H9 (cell line): Measurements from ENCODE around the gene ARL16. TPM values are rescaled to one million over a fixed set of nuclear protein-coding genes. Genes with fewer than 3 reads are reported as not detected.
A peak's percentile ranks its signal among the peaks of the same experiment; 100 is the strongest.

Experiments
- DNase-seq: peaks from one replicate; pipeline ENCODE4 v3.0.0-alpha.2; 2017
- H2AFZ ChIP-seq: one replicate; pipeline ENCODE4 v1.6.1; 2013; ENCODE audit warnings: mild to moderate bottlenecking, low read length, control low read depth, moderate library complexity
- H2AK5ac ChIP-seq: 2 replicates; pipeline ENCODE4 v1.6.1; 2013; ENCODE audit warnings: low read length, control low read depth, mixed read lengths; ENCODE audit not compliant: insufficient read length
- H2BK120ac ChIP-seq: one replicate; pipeline ENCODE4 v1.6.1; 2013; ENCODE audit warnings: low read depth, mild to moderate bottlenecking, low read length, control low read depth, inconsistent platforms; ENCODE audit not compliant: poor library complexity, severe bottlenecking
- H2BK12ac ChIP-seq: 2 replicates; pipeline ENCODE4 v1.6.1; 2013; ENCODE audit warnings: low read length, control low read depth, mixed read lengths, low read depth; ENCODE audit not compliant: insufficient read length
- H2BK15ac ChIP-seq: 2 replicates; pipeline ENCODE4 v1.6.1; 2013; ENCODE audit warnings: low read depth, low read length, control low read depth
- H2BK20ac ChIP-seq: one replicate; pipeline ENCODE4 v1.6.1; 2013; ENCODE audit warnings: low read depth, mild to moderate bottlenecking, low read length, control low read depth, inconsistent platforms; ENCODE audit not compliant: poor library complexity, severe bottlenecking
- H2BK5ac ChIP-seq: 2 replicates; pipeline ENCODE4 v1.6.1; 2013; ENCODE audit warnings: low read length, control low read depth, mixed read lengths; ENCODE audit not compliant: insufficient read length
- H3K14ac ChIP-seq: 2 replicates; pipeline ENCODE4 v1.6.1; 2013; ENCODE audit warnings: low read length, control low read depth; ENCODE audit not compliant: insufficient read depth
- H3K18ac ChIP-seq: 2 replicates; pipeline ENCODE4 v1.6.1; 2013; ENCODE audit warnings: low read depth, mild to moderate bottlenecking, mixed read lengths, low read length, control low read depth; ENCODE audit not compliant: insufficient read length
- H3K23ac ChIP-seq: 2 replicates; pipeline ENCODE4 v1.6.1; 2013; ENCODE audit warnings: low read length, control low read depth, mixed read lengths, low read depth; ENCODE audit not compliant: insufficient read length
- H3K23me2 ChIP-seq: 2 replicates; pipeline ENCODE4 v1.6.1; 2013; ENCODE audit warnings: low read depth, mild to moderate bottlenecking, mixed read lengths, low read length, control low read depth; ENCODE audit not compliant: insufficient read length, poor library complexity, severe bottlenecking
- H3K27ac ChIP-seq: 2 replicates; pipeline ENCODE4 v1.5.1; 2013; ENCODE audit warnings: low read length, control low read depth, mixed read lengths, low read depth; ENCODE audit not compliant: insufficient read length
- H3K27me3 ChIP-seq: 2 replicates; pipeline ENCODE4 v1.6.1; 2013; ENCODE audit warnings: low read length, control low read depth, inconsistent platforms; ENCODE audit not compliant: insufficient read depth
- H3K4ac ChIP-seq: 2 replicates; pipeline ENCODE4 v1.6.1; 2013; ENCODE audit warnings: low read depth, mild to moderate bottlenecking, control low read depth, inconsistent platforms, low read length, moderate library complexity
- H3K4me1 ChIP-seq: 2 replicates; pipeline ENCODE4 v1.6.1; 2013; ENCODE audit warnings: low read length, control low read depth, inconsistent platforms; ENCODE audit not compliant: insufficient read depth
- H3K4me2 ChIP-seq: 2 replicates; pipeline ENCODE4 v1.6.1; 2013; ENCODE audit warnings: low read length, control low read depth, mixed read lengths; ENCODE audit not compliant: insufficient read length, insufficient read depth
- H3K56ac ChIP-seq: 2 replicates; pipeline ENCODE4 v1.6.1; 2013; ENCODE audit warnings: low read depth, mild to moderate bottlenecking, mixed read lengths, low read length, control low read depth; ENCODE audit not compliant: insufficient read length
- H3K79me1 ChIP-seq: 2 replicates; pipeline ENCODE4 v1.6.1; 2013; ENCODE audit warnings: low read depth, mild to moderate bottlenecking, moderate library complexity, low read length, control low read depth, inconsistent platforms; ENCODE audit not compliant: insufficient read depth, poor library complexity, severe bottlenecking
- H3K79me2 ChIP-seq: 2 replicates; pipeline ENCODE4 v1.6.1; 2013; ENCODE audit warnings: low read length, control low read depth, inconsistent platforms; ENCODE audit not compliant: insufficient read depth
- H3K9ac ChIP-seq: 2 replicates; pipeline ENCODE4 v1.6.1; 2013; ENCODE audit warnings: low read length, control low read depth, mixed read lengths; ENCODE audit not compliant: insufficient read length; ENCODE audit errors: extremely low read depth
- H3K9me3 ChIP-seq: one replicate; pipeline ENCODE4 v1.6.1; 2013; ENCODE audit warnings: low read depth, low read length, inconsistent platforms; ENCODE audit not compliant: control insufficient read depth
- H3T11ph ChIP-seq: one replicate; pipeline ENCODE4 v1.6.1; 2013; ENCODE audit warnings: mild to moderate bottlenecking, low read length, control low read depth, inconsistent platforms
- H4K20me1 ChIP-seq: one replicate; pipeline ENCODE4 v1.6.1; 2013; ENCODE audit not compliant: control insufficient read depth, insufficient read length, insufficient read depth
- H4K5ac ChIP-seq: 2 replicates; pipeline ENCODE4 v1.6.1; 2013; ENCODE audit warnings: low read depth, mild to moderate bottlenecking, mixed read lengths, low read length, control low read depth; ENCODE audit not compliant: insufficient read length
- H4K8ac ChIP-seq: replicated peaks from 2 replicates; pipeline ENCODE4 v1.6.1; 2013; ENCODE audit warnings: low read length, control low read depth, mixed read lengths, low read depth; ENCODE audit not compliant: insufficient read length
- H4K91ac ChIP-seq: 2 replicates; pipeline ENCODE4 v1.6.1; 2013; ENCODE audit warnings: low read depth, mild to moderate bottlenecking, moderate library complexity, mixed read lengths, low read length, control low read depth; ENCODE audit not compliant: insufficient read length
- H3K27ac Mint-ChIP-seq, 3 experiments: 2 replicates in 2 of 3; 3 replicates in 1 of 3; pipeline ENCODE4 v1.8.0; 2020 to 2021; ENCODE audit warnings: mixed read lengths in 3 of 3, mild to moderate bottlenecking in 1 of 3, moderate library complexity in 1 of 3
- H3K27me3 Mint-ChIP-seq: 2 replicates; pipeline ENCODE4 v1.8.0; 2021; ENCODE audit warnings: low read depth, mild to moderate bottlenecking, moderate library complexity, mixed read lengths
- H3K36me3 Mint-ChIP-seq, 3 experiments: 2 replicates in 2 of 3; 3 replicates in 1 of 3; pipeline ENCODE4 v1.8.0; 2020 to 2021; ENCODE audit warnings: low read depth in 3 of 3, mixed read lengths in 3 of 3; ENCODE audit not compliant: insufficient read depth in 1 of 3
- H3K4me1 Mint-ChIP-seq, 2 experiments: 2 replicates each; pipeline ENCODE4 v1.8.0; 2020; ENCODE audit warnings: mixed read lengths in 2 of 2
- H3K4me3 Mint-ChIP-seq, 2 experiments: 2 replicates in 1 of 2; 3 replicates in 1 of 2; pipeline ENCODE4 v1.8.0; 2020 to 2021; ENCODE audit warnings: mild to moderate bottlenecking in 2 of 2, mixed read lengths in 2 of 2, moderate library complexity in 1 of 2
- H3K9me3 Mint-ChIP-seq, 2 experiments: 2 replicates in 1 of 2; 3 replicates in 1 of 2; pipeline ENCODE4 v1.8.0; 2020; ENCODE audit warnings: mild to moderate bottlenecking in 2 of 2, mixed read lengths in 2 of 2, moderate library complexity in 1 of 2
- CTCF ChIP-seq: fragments of 200-600 bp; sonication (generic); conservative IDR thresholded peaks from 3 replicates; pipeline ENCODE4 v1.8.0; 2021; ENCODE audit warnings: antibody characterized with exemption, mild to moderate bottlenecking
- WGBS: extraction: QIAGEN DNeasy Blood & Tissue Kit; methylation state at CpG from one replicate; pipeline ENCODE4 v1.1.7; 2013; ENCODE audit warnings: missing lambda C conversion rate, low lambda C conversion rate, mixed read lengths; ENCODE audit not compliant: insufficient read length; ENCODE audit errors: extremely low coverage; 5-methylcytosine and 5-hydroxymethylcytosine counted together
- total RNA-seq: library from RNA; stranded (reverse); gene quantifications from 2 replicates; pipeline ENCODE4 v1.2.1, GENCODE V29; 2021

Gene ARL16
- total RNA-seq, 1 experiment from 2014 or later: 58.6 TPM

GRCh38 chr17:81702934-81703746, 19.5 kb upstream of the ARL16 start, which contains the start of gene MRPL12:
MRPL12 (plus strand) TSS chr17:81703367; CDS start chr17:81703502, 135 bp downstream.
- H2AFZ ChIP-seq: no peak within 1 kb of the TSS
- peaks cover 8% of the 10 kb centered on the region; the same call in 1 of the 2 replicates for H3K79me2 ChIP-seq
- H3K4me2 ChIP-seq: peak within 1 kb of the TSS; percentile 84
- no peak within 1 kb of the TSS for H3T11ph ChIP-seq
- H3K23me2 ChIP-seq: peaks cover 19% of the 10 kb centered on the region
- Mint-ChIP-seq H3K4me1 (peaks cover 4 to 17% of the 10 kb centered on the region in 2 experiments), H3K27ac (peak within 1 kb of the TSS; percentile 94 to 99 (median 99)), H3K27me3 (no peaks in the 10 kb centered on the region; the same call in 1 of the 2 replicates), H3K4me3 (peak within 1 kb of the TSS; percentile 93 to 98), H3K36me3 (peaks cover 34 to 69% (median 55%) of the 10 kb centered on the region in 3 experiments), H3K9me3 (no peaks in the 10 kb centered on the region)
- no peak within 1 kb of the TSS for H4K5ac ChIP-seq
- no peak within 1 kb of the TSS for H2BK12ac ChIP-seq
- no peak within 1 kb of the TSS for H2AK5ac ChIP-seq
- DNase-seq: peak; percentile 95
- H3K4me1 ChIP-seq: 0 out of 2 replicates have a peak, but pooled peaks cover 4% of the 10 kb centered on the region
- no peak within 1 kb of the TSS for H3K23ac ChIP-seq
- no peak within 1 kb of the TSS for H2BK120ac ChIP-seq
- no peaks in the 10 kb centered on the region for H4K20me1 ChIP-seq
- no peak for TF ChIP-seq CTCF
- H3K14ac ChIP-seq: peak within 1 kb of the TSS; percentile 91
- peaks cover 8% of the 10 kb centered on the region for H3K79me1 ChIP-seq
- no peaks in the 10 kb centered on the region for H3K27me3 ChIP-seq
- no peak within 1 kb of the TSS for H3K4ac ChIP-seq
- no peaks in the 10 kb centered on the region for H3K9me3 ChIP-seq
- H3K56ac ChIP-seq: no peak within 1 kb of the TSS
- H3K18ac ChIP-seq: peak within 1 kb of the TSS; percentile 93
- H4K8ac ChIP-seq: no peak within 1 kb of the TSS
- WGBS: no CpG with 5 or more reads among the region's 102 CpGs
- no peak within 1 kb of the TSS for H2BK20ac ChIP-seq
- H4K91ac ChIP-seq: peak within 1 kb of the TSS; percentile 89
- peak within 1 kb of the TSS; percentile 97 for H3K9ac ChIP-seq
- H2BK15ac ChIP-seq: no peak within 1 kb of the TSS; the same call in 1 of the 2 replicates
- no peak within 1 kb of the TSS for H2BK5ac ChIP-seq
- no peak within 1 kb of the TSS for H3K27ac ChIP-seq
